Uterus (tissue), 2 donors: ENCODE data around the gene ZBTB18.

Source experiments
- CTCF ChIP-seq, 4 experiments: fragments of 200-600 bp in 2 of 4; fragments of 450-650 bp in 2 of 4; sonication (generic) in 2 of 4; IDR thresholded peaks; one replicate each; pipeline ENCODE4 v1.5.1; 2016 to 2019; ENCODE audit warnings: antibody characterized with exemption in 4 of 4, mild to moderate bottlenecking in 2 of 4, moderate library complexity in 1 of 4
- POLR2A ChIP-seq, 2 donors: fragments of 450-650 bp; IDR thresholded peaks; one replicate each; pipeline ENCODE4 v1.6.1; 2016; ENCODE audit warnings: antibody characterized with exemption in 2 of 2, mild to moderate bottlenecking in 1 of 2, moderate library complexity in 1 of 2

GRCh38 chr1:244074559-244075171 lies 23.6 kb downstream of the ZBTB18 start:
- no peak for TF ChIP-seq CTCF (IDR thresholded peaks at IDR 0.05)
- TF ChIP-seq POLR2A (IDR thresholded peaks at IDR 0.05) = no peak
